Kidney (tissue), 14 donors: Measurements from ENCODE around the gene PXN. TPM values are rescaled to one million over a fixed set of nuclear protein-coding genes. Genes with fewer than 3 reads are reported as not detected.

Source experiments
- DNase-seq, 5 donors: peaks; one replicate each; pipeline ENCODE4 v3.0.0-alpha.2; 2013 to 2020
- FAIRE-seq: peaks from 2 replicates; lab custom pipeline; 2012; peaks lifted over from hg19 to GRCh38; lab: Jason Lieb, UNC
- H3K27ac ChIP-seq, 2 donors: one replicate each; pipeline ENCODE4 v1.7.0; 2013; ENCODE audit warnings: low read depth in 2 of 2, low read length in 2 of 2, inconsistent platforms in 1 of 2
- H3K27me3 ChIP-seq: one replicate; pipeline ENCODE4 v1.7.1; 2013; ENCODE audit warnings: low read length, inconsistent platforms; ENCODE audit not compliant: control insufficient read depth, insufficient read depth
- H3K36me3 ChIP-seq, 3 donors: one replicate each; pipeline versions ENCODE4 v1.7.0 to v1.7.1; 2013; ENCODE audit warnings: low read length in 3 of 3, control low read depth in 1 of 3, inconsistent platforms in 1 of 3; ENCODE audit not compliant: insufficient read depth in 3 of 3, control insufficient read depth in 2 of 3
- H3K4me1 ChIP-seq, 3 donors: one replicate each; pipeline versions ENCODE4 v1.7.0 to v1.7.1; 2013; ENCODE audit warnings: low read length in 3 of 3, inconsistent platforms in 1 of 3, low read depth in 1 of 3; ENCODE audit not compliant: control insufficient read depth in 2 of 3, insufficient read depth in 2 of 3
- H3K4me3 ChIP-seq, 3 donors: one replicate each; pipeline versions ENCODE4 v1.7.0 to v1.8.1; 2013; ENCODE audit warnings: low read length in 3 of 3, control low read depth in 1 of 3, inconsistent platforms in 1 of 3
- H3K9ac ChIP-seq, 3 donors: one replicate each; pipeline versions ENCODE4 v1.7.0 to v1.7.1; 2013; ENCODE audit warnings: low read length in 3 of 3, control low read depth in 1 of 3, inconsistent platforms in 1 of 3
- H3K9me3 ChIP-seq, 3 donors: one replicate each; pipeline versions ENCODE4 v1.7.0 to v1.7.1; 2013; ENCODE audit warnings: low read length in 3 of 3, control low read depth in 1 of 3, inconsistent platforms in 1 of 3; ENCODE audit not compliant: control insufficient read depth in 2 of 3, insufficient read depth in 1 of 3
- CTCF ChIP-seq: IDR thresholded peaks from 3 replicates; pipeline ENCODE4 v1.5.1; 2012; ENCODE audit warnings: mild to moderate bottlenecking, moderate library complexity, borderline replicate concordance; ENCODE audit not compliant: insufficient read depth; ENCODE audit errors: extremely low read depth
- intact Hi-C: fragments of 100-400 bp; cut with DNase I; formaldehyde crosslinking; loops from one replicate; pipeline ENCODE4 v1.11.1; 2022
- polyA plus RNA-seq: library from polyadenylated mRNA; stranded (reverse); fragments of 350-450 nt; fragmentation: Illumina TruSeq; extraction: RNeasy Lipid Tissue Mini Kit (QIAGEN cat#74804); gene quantifications from one replicate; pipeline ENCODE4 v1.2.3, GENCODE V29; 2014; ENCODE audit warnings: low read depth, low replicate concordance; ENCODE audit not compliant: insufficient read depth
- total RNA-seq: library from RNA; stranded (reverse); fragmentation: NEBNext Ultra II Directional; extraction: Animal tissue kit (Norgen Biotek cat#: 25700); gene quantifications from one replicate; pipeline ENCODE4 v1.2.1, GENCODE V29; 2021
- donor health status: control.
- donor health status: control.
- donor health status: control.
- donor health status: control.
- donor health status: control.
- donor health status: DM: yes; HTN: yes; CAD: no.
- donor health status: Normal renal cell carcinoma (clear cell type).

Gene PXN
- total and polyA plus RNA-seq, 2 donors from 2014 or later: 57.1 to 133 TPM

GRCh38 chr12:120264086-120264903, 1.2 kb downstream of the PXN start:
- intact Hi-C loops: loop anchor here (5.0 kb wide), 1 partner anchor 37 kb away; no protein-coding TSS in a partner anchor
- Histone ChIP-seq H3K4me3 (peak overlapping the region; percentile 56 to 85 (median 80)), H3K27ac (peak overlapping the region; percentile 92 to 96), H3K9ac (peak overlapping the region; percentile 9 to 93 (median 90)), H3K27me3 (no peaks in the 10 kb centered on the region), H3K9me3 (no peaks in the 10 kb centered on the region), H3K36me3 (no peaks in the 10 kb centered on the region), H3K4me1 (peaks cover 7 to 44% (median 42%) of the 10 kb centered on the region in 3 donors)
- DNase-seq: peak in 3 of 5 donors; percentile 26 to 60 (median 39)
- TF ChIP-seq CTCF: no peak
- FAIRE-seq: no peak

DNA sequence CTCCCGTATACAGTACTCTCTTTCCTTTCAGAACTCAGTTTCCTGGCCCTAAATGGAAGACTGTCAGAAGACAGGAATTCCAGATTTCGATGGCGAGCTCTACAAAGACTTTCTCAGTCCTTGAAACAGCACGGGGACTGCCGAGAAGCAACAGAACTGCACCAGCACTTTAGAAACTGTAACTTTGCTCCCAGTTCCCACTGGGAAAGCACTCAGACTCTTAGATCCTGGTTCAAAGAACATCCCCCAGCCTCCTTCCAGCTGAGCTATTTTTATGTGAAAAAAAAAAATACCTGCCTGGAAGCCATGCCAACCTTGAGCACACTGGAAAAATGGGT, 1.8 kb downstream of the PXN start:
- DNase-seq (no peak), FAIRE-seq (no peak)
- no peak for TF ChIP-seq CTCF
- intact Hi-C loops: loop anchor here (5.0 kb wide), 1 partner anchor 36 kb away; no protein-coding TSS in a partner anchor
- Histone ChIP-seq H3K4me1 (peaks cover 7 to 45% (median 42%) of the 10 kb centered on the region in 3 donors), H3K36me3 (no peaks in the 10 kb centered on the region), H3K9me3 (no peaks in the 10 kb centered on the region), H3K9ac (peak overlapping the region in 2 of 3 donors; percentile 90 to 93), H3K27me3 (no peaks in the 10 kb centered on the region), H3K27ac (peak overlapping the region; percentile 92 to 96), H3K4me3 (peak overlapping the region; percentile 31 to 85 (median 80))

GRCh38 chr12:120262852-120263747, 2.4 kb downstream of the PXN start:
- peak overlapping the region; percentile 92 to 96 for H3K27ac ChIP-seq
- intact Hi-C loops: loop anchor here (5.0 kb wide), 1 partner anchor 36 kb away; no protein-coding TSS in a partner anchor
- H3K9me3 ChIP-seq: no peaks in the 10 kb centered on the region
- H3K4me1 ChIP-seq: peaks cover 7 to 48% (median 42%) of the 10 kb centered on the region in 3 donors
- no peaks in the 10 kb centered on the region for H3K36me3 ChIP-seq
- H3K9ac ChIP-seq: peak overlapping the region; percentile 21 to 93 (median 90)
- FAIRE-seq: no peak
- DNase-seq: peak in 3 of 5 donors; percentile 44 to 89 (median 58)
- TF ChIP-seq CTCF: no peak
- no peaks in the 10 kb centered on the region for H3K27me3 ChIP-seq
- peak overlapping the region; percentile 31 to 85 (median 80) for H3K4me3 ChIP-seq
